ENCODE results near the gene SLC35D2. TPM values are rescaled to one million over a fixed set of nuclear protein-coding genes. Genes with fewer than 3 reads are reported as not detected.

SLC35D2 gene
- total RNA-seq, 1 experiment from 2014 or later, result 32.5 TPM

- intact Hi-C loops (cut with micrococcal nuclease), result no loop called here
- H3K36me3 ChIP-seq (ENCODE audit: control insufficient read depth in 1 of 2, insufficient read depth in 2 of 2, low read length in 2 of 2), result no peaks in the 10 kb centered on the region
- TF ChIP-seq, protein P1, sequence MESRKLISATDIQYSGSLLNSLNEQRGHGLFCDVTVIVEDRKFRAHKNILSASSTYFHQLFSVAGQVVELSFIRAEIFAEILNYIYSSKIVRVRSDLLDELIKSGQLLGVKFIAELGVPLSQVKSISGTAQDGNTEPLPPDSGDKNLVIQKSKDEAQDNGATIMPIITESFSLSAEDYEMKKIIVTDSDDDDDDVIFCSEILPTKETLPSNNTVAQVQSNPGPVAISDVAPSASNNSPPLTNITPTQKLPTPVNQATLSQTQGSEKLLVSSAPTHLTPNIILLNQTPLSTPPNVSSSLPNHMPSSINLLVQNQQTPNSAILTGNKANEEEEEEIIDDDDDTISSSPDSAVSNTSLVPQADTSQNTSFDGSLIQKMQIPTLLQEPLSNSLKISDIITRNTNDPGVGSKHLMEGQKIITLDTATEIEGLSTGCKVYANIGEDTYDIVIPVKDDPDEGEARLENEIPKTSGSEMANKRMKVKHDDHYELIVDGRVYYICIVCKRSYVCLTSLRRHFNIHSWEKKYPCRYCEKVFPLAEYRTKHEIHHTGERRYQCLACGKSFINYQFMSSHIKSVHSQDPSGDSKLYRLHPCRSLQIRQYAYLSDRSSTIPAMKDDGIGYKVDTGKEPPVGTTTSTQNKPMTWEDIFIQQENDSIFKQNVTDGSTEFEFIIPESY (IDR thresholded peaks at IDR 0.05; ENCODE audit: extremely low read depth, insufficient replicate concordance, low read length), result no peak
- no peak for TF ChIP-seq CEBPB (IDR thresholded peaks at IDR 0.05; ENCODE audit: low read depth)
- TF ChIP-seq ELF1 (IDR thresholded peaks at IDR 0.05; ENCODE audit: borderline replicate concordance, low read depth), result no peak
- no peak for TF ChIP-seq EZH2phosphoT487 (IDR thresholded peaks at IDR 0.05; ENCODE audit: borderline replicate concordance)
- TF ChIP-seq CBX3 (IDR thresholded peaks at IDR 0.05; ENCODE audit: low read depth), result no peak
- no peak for TF ChIP-seq ZFX (IDR thresholded peaks at IDR 0.05)
- no peak for TF ChIP-seq SRF (IDR thresholded peaks at IDR 0.05; ENCODE audit: low read depth)
- TF ChIP-seq EGR1 (IDR thresholded peaks at IDR 0.05; ENCODE audit: low read depth), result no peak
- no peak for TF ChIP-seq FOSL1 (IDR thresholded peaks at IDR 0.05; ENCODE audit: low read depth)
- TF ChIP-seq JUND (IDR thresholded peaks at IDR 0.05), result no peak
- TF ChIP-seq, protein P2, sequence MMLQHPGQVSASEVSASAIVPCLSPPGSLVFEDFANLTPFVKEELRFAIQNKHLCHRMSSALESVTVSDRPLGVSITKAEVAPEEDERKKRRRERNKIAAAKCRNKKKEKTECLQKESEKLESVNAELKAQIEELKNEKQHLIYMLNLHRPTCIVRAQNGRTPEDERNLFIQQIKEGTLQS (IDR thresholded peaks at IDR 0.05), result no peak
- TF ChIP-seq TCF7L2 (IDR thresholded peaks at IDR 0.05; ENCODE audit: borderline replicate concordance, extremely low read depth, insufficient read depth, insufficient read length), result no peak
- no peak for TF ChIP-seq EZH2 (IDR thresholded peaks at IDR 0.05)
- TF ChIP-seq MAX (IDR thresholded peaks at IDR 0.05), result no peak
- TF ChIP-seq ZNF274 (IDR thresholded peaks at IDR 0.05; ENCODE audit: low read depth, low read length), result no peak
- TF ChIP-seq YY1 (IDR thresholded peaks at IDR 0.05; ENCODE audit: extremely low read depth, insufficient replicate concordance, low read depth, low read length), result no peak
- no peak for TF ChIP-seq POLR2A (IDR thresholded peaks at IDR 0.05; ENCODE audit: borderline replicate concordance, extremely low read depth, insufficient read depth, insufficient read length)
- no peak overlapping the region for H3K4me3 ChIP-seq (replicated peaks in 1 of 2; ENCODE audit: low read depth in 1 of 2, low read length in 2 of 2)
- no TSS peak for BruUV-seq (replicated peaks)
- no peak overlapping the region for H3K9ac ChIP-seq (ENCODE audit: low read length)
- H3K4me2 ChIP-seq (ENCODE audit: low read length), result no peak overlapping the region
- peaks cover 22 to 37% of the 10 kb centered on the region in 2 experiments for H3K4me1 ChIP-seq (ENCODE audit: control insufficient read depth in 1 of 2, insufficient read depth in 2 of 2, low read length in 2 of 2)
- no peak for ATAC-seq
- no peak overlapping the region for H3K27ac ChIP-seq (ENCODE audit: low read depth, low read length)
- H3K9me3 ChIP-seq (ENCODE audit: control insufficient read depth in 1 of 2, insufficient read depth in 1 of 2, low read depth in 1 of 2, low read length in 2 of 2), result no peaks in the 10 kb centered on the region
- ChIA-PET POLR2A (no interaction called here), RAD21 (ENCODE audit: low non-redundant PET in 1 of 2, low total read pairs in 2 of 2, uncharacterized antibody in 2 of 2, unreplicated experiment in 2 of 2) (no interaction called here), CTCF (no interaction called here)
- peak overlapping the region; percentile 21 for H2AFZ ChIP-seq (ENCODE audit: low read depth, low read length, poor library complexity, severe bottlenecking)
- H3K9me2 ChIP-seq (ENCODE audit: insufficient read depth), result no peaks in the 10 kb centered on the region
- H3K27me3 ChIP-seq (ENCODE audit: insufficient read depth, low read length), result no peaks in the 10 kb centered on the region
- no peak for DNase-seq (ENCODE audit: low read depth, low spot score)
- H3K79me2 ChIP-seq (ENCODE audit: insufficient read depth, low read length), result no peaks in the 10 kb centered on the region
- no peaks in the 10 kb centered on the region for H4K20me1 ChIP-seq (ENCODE audit: insufficient read depth)
Observed at GRCh38 chr9:96423985-96424336, 40.5 kb upstream of the SLC35D2 start.
